HG02840 (cell line): ENCODE results near the gene RASGRF2.
"Not testable (repeated sequence)": the region's sequence is repeated elsewhere in the genome, so short reads cannot be mapped to it uniquely, and the experiment has no call there.

Source experiments
- ATAC-seq: cut with Tn5 transposase; IDR thresholded peaks from one replicate; pipeline ENCODE4 v1.9.1; 2021; ENCODE audit warnings: mild to moderate bottlenecking, moderate library complexity, moderate number of reproducible peaks; ENCODE audit not compliant: unreplicated experiment, low FRiP score

Gene RASGRF2

GRCh38 chr5:80982093-80982492, 21.9 kb downstream of the RASGRF2 start:
- no peak for ATAC-seq

- no peak for ATAC-seq
Observed at GRCh38 chr5:80985600-80986228, 25.6 kb downstream of the RASGRF2 start.

DNA sequence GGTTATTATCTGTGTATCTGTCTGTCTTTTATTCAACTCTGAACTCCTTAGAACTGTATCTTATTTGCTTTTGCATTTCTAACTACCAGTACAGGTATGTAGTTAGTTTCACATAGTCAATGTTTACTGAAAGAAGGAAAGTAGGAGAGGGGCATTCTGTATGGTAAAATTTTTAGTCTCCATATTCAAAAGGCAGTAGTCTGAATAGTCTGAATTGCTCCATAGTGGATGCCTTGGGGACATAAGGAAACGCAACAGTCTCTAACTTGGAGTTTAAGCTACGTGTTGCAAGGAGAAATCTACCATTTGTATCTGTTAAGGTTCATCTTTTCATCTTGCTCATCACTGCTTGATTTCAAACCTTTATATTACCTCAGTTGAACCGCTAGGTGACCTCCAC, 26.2 kb downstream of the RASGRF2 start:
- no peak for ATAC-seq

DNA sequence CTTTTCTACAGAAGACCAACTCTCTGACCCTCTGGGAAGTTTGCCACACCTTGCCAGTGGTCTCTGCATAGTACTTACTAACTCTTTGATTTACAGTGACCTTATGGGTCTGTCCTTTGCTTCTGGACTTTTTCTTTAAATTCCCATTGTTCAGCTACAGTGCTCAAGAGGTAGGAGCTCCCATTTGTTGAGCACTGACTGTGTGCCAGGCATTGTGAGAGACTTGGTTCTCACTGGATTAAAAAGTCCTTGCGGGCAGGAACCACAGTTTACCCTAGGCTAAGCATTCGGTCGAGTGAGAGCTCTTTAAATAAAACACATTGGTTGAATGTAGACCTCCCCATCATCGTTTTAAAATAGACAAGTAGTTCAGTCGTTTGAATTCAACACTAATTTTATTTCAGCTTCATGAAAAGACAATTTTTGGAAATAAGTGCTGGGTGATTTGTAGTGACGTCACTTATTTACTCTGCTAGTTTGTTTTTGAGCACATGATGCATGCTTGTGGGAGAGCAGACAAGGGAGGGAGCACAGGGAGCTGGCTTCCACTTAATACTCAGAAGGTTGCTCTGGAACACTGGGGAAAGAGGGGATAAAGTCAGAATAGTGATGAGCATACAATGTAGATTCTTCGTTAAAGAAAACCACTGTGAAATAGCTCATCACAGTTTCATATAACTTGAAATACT, 27.1 kb downstream of the RASGRF2 start:
- ATAC-seq, result no peak

- ATAC-seq, result no peak
Observed at GRCh38 chr5:80988419-80988935, 28.3 kb downstream of the RASGRF2 start.

DNA sequence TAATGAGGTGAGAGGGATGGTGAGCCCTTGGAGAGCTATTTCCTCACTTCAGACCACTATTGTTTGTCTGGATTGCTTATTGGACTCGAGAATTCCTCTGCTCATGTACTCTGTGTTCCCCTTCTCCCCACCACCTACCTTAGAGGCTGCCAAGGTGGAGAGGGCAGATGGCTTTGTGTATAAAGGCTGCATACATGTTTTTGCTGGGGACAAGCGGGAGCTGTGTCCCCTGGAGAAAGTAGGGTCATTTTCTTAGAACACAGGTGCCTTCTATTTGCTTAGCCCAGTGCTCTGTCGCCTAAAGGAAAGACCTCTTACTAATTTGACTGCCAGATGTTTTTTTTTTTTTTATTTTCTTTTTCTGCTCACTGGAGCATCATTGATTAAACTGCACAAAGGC, 29.7 kb downstream of the RASGRF2 start:
- ATAC-seq, result no peak

DNA sequence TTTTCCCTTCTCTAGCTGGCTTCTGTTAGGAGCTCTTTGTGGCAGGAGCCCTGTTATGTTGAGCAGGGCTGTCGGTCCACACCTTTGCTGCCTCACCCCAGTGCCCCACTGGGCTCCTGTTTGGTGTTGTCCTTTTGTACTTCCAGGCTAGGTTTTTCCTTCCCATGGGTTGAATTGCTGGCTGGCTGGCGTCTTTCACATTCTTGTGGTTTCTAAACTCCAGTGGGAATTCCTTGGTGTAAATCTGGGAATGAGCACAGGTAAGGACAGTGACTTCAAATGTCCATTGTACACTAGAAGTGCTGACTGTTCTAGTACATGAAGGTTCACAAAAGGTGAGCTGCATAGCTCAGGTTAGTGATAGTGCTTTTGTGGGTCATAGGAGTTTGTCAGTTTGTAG, 30.4 kb downstream of the RASGRF2 start:
- no peak for ATAC-seq

GRCh38 chr5:80990971-80991370, 30.8 kb downstream of the RASGRF2 start:
- no peak for ATAC-seq

DNA sequence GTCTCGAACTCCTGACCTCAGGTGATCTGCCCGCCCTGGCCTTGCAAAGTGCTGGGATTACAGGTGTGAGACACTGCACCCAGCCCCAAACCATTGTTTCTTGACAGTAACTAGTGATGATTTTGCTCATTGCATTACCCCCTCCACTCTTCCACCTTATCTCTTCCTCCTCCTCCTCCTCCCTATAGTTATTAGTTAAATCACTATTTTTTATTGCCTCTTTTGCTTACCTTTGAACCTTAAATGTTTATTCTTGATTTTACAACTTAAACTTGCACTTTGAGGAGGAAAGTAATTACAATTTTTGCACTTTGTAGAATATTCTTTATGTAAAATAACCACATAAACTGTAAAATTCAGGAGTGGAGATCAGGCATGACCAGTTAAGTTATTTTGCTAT, 35.7 kb downstream of the RASGRF2 start:
- ATAC-seq, result no peak

- no peak for ATAC-seq
Observed at GRCh38 chr5:80998590-80998979, 38.4 kb downstream of the RASGRF2 start.

- no peak for ATAC-seq
Observed at GRCh38 chr5:81003811-81004386, 43.7 kb downstream of the RASGRF2 start.

DNA sequence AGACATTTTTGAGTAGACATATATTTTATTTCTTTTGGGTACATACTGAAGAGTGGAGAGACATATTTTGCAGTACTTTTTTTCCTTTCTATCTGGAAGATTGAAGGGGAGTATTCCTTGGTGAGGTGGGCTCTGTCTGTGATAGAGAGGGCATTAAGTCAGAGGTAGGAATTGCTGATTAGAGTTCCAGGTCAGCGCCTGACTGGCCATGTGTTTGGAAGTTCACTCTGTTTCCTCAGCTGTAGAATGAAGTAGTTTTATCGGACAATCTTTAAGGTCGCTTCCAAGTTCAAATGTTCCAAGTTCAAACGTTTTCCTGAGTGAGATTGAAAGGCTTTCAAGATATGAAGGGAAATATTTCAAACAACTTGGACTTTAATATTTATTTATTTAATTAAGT, 45.5 kb downstream of the RASGRF2 start:
- ATAC-seq, result no peak

- no peak for ATAC-seq
Observed at GRCh38 chr5:81006231-81006630, 46.1 kb downstream of the RASGRF2 start.

- ATAC-seq, result no peak
Observed at GRCh38 chr5:81006947-81007636, 46.9 kb downstream of the RASGRF2 start.

- no peak for ATAC-seq
Observed at GRCh38 chr5:81007637-81008027, 47.5 kb downstream of the RASGRF2 start.

DNA sequence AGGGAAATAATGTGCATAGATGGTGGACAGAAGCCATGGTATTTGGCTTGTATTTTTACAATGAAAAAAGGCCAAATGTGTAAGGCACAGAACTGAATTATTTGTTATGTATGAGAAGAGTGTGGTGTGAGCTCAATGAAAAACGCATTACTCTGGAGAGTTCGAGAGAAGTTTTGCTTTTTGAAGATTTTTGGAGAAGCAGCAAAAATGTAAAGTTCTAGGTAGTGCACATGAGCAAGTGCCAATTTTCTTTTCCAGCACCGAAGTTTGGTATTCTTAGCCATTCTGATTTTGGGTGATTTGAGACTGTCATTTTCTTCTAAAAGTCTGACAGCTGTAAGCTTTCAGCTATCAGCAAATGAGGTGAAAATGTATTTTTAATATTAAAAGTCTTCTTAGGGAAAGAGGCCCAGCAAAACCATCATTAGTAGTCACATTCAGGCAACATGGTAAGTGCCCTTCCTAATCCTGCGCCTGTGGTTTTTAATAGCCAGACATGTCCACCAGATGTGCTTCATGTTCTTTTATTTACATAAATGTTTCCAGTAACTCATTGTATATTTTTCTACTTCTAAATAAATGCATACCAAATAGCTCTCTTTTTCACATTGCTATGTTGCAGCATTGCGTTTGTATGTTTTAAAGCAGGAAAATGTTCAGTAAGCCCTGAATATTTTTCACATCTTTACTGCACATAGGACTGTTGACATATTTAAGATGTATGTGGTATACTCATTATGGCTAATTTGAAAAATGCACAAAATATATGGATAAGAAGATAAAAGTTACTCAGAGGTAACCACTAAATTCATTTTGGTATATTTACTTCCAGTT, 50.4 kb downstream of the RASGRF2 start:
- ATAC-seq, result no peak

- no peak for ATAC-seq
Observed at GRCh38 chr5:81014348-81014747, 54.2 kb downstream of the RASGRF2 start.

DNA sequence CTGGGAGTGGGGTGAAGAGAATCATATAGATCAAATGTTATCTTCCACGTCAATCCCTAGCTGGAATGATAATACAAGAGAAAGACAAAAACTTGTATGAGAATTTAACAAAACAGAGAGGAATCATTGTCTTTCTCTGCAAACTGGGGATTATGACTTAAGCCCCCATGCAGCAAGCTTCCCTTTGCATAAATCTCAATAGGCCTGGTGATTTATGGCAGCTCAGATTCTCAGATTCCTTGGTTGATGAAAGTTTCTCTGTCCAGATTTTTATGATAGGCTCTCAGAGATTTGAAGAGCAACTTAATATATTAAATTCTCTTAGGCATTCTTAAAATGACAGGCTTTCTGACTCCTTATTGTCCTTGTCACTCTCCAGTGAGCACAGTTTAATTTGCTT, 56.0 kb downstream of the RASGRF2 start:
- no peak for ATAC-seq

DNA sequence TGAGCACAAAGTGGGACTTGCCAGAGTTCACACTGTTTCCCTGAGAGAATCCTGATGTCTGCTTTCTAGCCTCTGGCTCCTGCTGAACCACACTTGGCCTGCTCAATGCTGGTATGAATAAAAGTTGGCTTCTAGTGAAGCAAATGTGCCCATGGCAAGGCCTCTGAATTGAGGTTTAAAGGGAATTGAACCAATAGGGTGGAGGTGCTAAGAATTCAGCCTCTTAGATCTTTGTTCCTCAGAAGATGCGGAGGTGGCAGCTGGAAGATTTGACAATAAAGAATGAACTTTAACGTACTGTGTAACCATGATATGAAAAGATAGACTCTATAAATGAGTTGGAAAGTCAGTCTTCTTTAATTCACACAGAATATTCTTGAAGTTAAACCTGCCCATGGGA, 57.2 kb downstream of the RASGRF2 start:
- no peak for ATAC-seq

DNA sequence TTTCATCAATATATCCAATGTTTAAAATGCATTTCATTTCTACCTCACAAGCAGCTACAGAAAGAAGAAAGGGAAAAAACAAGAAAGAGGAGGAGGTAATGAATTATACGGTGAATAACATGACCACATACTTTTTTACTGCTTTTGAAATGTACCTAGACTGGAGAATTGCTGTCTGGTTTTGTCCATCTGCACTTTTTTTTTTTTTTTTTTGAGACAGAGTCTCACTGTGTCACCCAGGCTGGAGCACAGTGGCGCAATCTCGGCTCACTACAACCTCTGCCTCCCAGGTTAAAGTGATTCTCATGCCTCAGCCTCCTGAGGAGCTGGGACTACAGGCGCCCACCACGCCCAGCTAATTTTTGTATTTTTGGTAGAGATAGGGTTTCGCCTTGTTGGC, 58.4 kb downstream of the RASGRF2 start:
- not testable (repeated sequence) for ATAC-seq
